Peyer's patch (tissue), 4 donors: ENCODE data around the gene SMAD3. TPM values are rescaled to one million over a fixed set of nuclear protein-coding genes. Genes with fewer than 3 reads are reported as not detected.
A peak's percentile ranks its signal among the peaks of the same experiment; 100 is the strongest.

Experiments
- DNase-seq, 3 donors: peaks; one replicate each; pipeline ENCODE4 v3.0.0-alpha.2; 2017 to 2019
- H3K27ac ChIP-seq, 4 donors: fragments of 200-600 bp; sonication (generic); one replicate each; pipeline ENCODE4 v1.5.1; 2016 to 2019
- H3K27me3 ChIP-seq, 2 donors: fragments of 200-600 bp; sonication (generic); one replicate each; pipeline ENCODE4 v1.5.1; 2019
- H3K36me3 ChIP-seq, 3 donors: fragments of 200-600 bp; sonication (generic); one replicate each; pipeline ENCODE4 v1.5.1; 2016 to 2019
- H3K4me1 ChIP-seq, 4 donors: fragments of 200-600 bp; sonication (generic); one replicate each; pipeline ENCODE4 v1.5.1; 2016 to 2019
- H3K4me3 ChIP-seq, 4 donors: fragments of 200-600 bp; sonication (generic); 1 replicate in 3 of 4; 2 replicates in 1 of 4; pipeline ENCODE4 v1.5.1; 2016 to 2019; ENCODE audit warnings: mild to moderate bottlenecking in 1 of 4
- H3K9me3 ChIP-seq, 4 donors: fragments of 200-600 bp; sonication (generic); one replicate each; pipeline ENCODE4 v1.5.1; 2016 to 2019; ENCODE audit warnings: mild to moderate bottlenecking in 1 of 4
- POLR2A ChIP-seq, 2 donors: fragments of 450-650 bp; IDR thresholded peaks; one replicate each; pipeline ENCODE4 v1.5.1; 2017; ENCODE audit warnings: antibody characterized with exemption in 2 of 2, mild to moderate bottlenecking in 2 of 2, moderate library complexity in 2 of 2
- total RNA-seq, 4 donors: library from RNA; depleted of rRNA; stranded (reverse); fragments of >200 nt; gene quantifications; one replicate each; pipeline ENCODE4 v1.1.0, GENCODE V29; 2016
- TF ChIP-seq, protein P1 (sequence below), 6 experiments: fragments of 450-650 bp in 4 of 6; fragments of 200-600 bp in 2 of 6; sonication (generic) in 1 of 6; IDR thresholded peaks; one replicate each; pipeline ENCODE4 v1.5.1; 2017 to 2019; ENCODE audit warnings: antibody characterized with exemption in 6 of 6, mild to moderate bottlenecking in 3 of 6, moderate library complexity in 1 of 6

The SMAD3 gene
- total RNA-seq, 4 donors from 2014 or later = 43.7 to 80.0 (median 60.2) TPM

DNA sequence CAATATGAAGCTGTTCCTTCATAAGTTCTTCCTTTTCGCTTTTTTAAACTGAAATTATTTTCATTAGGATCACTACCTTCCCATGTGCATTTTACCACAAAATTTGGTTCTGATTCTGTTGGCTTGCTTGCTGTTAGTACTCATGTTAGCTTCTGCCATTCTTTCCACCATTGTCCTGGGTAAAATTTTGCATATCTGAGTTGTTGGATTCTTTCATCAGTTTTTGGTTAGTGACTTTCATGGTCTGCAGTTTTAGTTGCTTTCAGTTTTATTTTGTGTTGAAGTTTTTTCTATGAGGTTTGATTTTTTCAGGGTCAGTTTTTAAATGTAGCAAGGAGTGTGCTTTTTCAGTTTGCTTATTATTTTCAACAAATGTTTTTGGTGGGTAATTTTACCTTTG is 71.9 kb downstream of the SMAD3 start:
- peak overlapping the region in 3 of 4 donors; percentile 60 to 65 (median 60) for H3K27ac ChIP-seq
- H3K4me3 ChIP-seq = no peak overlapping the region

DNA sequence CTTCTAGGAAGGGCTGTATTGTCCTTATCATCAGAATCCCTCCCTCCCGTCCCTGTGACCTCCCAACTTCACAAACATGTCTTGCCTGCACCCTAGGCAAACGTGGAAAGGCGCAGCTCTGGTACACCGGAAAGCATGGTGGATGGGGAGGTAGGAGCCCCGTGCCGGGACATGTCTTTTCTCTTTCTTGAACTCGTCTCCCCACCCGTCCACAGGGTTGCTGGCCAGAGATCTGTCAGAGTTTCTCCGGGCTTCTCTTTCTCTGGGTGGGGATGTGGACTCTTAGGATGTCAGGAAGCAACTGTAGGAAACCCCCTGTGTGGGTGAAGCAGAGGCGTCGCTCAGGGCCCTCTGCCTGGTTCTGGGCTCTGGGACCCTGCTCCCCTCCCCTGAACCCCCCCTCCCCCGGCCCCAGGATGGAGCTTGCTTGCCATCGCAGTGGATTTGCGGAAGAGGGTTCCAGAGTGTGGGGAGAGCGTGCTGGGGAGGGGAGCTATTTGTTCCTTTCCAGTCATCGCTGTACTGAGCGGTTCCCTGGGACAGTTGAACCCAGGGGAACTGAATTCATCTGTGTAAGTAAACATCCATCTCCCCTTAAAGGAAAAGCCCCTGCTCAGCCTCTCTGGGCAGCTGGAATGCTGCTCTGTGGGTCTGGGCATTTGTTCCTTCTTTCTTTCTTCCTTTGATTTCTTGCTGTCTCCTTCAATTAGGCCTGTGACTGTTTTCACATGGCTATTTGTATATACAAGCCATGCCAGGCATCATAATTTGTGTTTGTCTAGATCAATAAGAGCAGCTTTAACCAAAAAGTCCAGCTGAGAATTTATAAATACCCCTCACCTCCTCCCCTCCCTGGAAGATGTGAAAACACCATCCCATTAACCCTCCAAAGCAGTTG is 72.8 kb downstream of the SMAD3 start:
- Histone ChIP-seq H3K27me3 (no peaks in the 10 kb centered on the region), H3K4me1 (peaks cover 10 to 77% (median 16%) of the 10 kb centered on the region in 4 donors), H3K4me3 (no peak overlapping the region), H3K9me3 (no peaks in the 10 kb centered on the region), H3K36me3 (no peaks in the 10 kb centered on the region), H3K27ac (peak overlapping the region; percentile 11 to 65 (median 60))
- TF ChIP-seq, protein P1, sequence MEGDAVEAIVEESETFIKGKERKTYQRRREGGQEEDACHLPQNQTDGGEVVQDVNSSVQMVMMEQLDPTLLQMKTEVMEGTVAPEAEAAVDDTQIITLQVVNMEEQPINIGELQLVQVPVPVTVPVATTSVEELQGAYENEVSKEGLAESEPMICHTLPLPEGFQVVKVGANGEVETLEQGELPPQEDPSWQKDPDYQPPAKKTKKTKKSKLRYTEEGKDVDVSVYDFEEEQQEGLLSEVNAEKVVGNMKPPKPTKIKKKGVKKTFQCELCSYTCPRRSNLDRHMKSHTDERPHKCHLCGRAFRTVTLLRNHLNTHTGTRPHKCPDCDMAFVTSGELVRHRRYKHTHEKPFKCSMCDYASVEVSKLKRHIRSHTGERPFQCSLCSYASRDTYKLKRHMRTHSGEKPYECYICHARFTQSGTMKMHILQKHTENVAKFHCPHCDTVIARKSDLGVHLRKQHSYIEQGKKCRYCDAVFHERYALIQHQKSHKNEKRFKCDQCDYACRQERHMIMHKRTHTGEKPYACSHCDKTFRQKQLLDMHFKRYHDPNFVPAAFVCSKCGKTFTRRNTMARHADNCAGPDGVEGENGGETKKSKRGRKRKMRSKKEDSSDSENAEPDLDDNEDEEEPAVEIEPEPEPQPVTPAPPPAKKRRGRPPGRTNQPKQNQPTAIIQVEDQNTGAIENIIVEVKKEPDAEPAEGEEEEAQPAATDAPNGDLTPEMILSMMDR (IDR thresholded peaks at IDR 0.05) = no peak
- no peak for TF ChIP-seq POLR2A (IDR thresholded peaks at IDR 0.05)
- peak in 1 of 3 donors; percentile 45 for DNase-seq

More for the DNA sequence above, 71.9 kb downstream of the SMAD3 start:
- no peak for DNase-seq
- Histone ChIP-seq H3K9me3 (no peaks in the 10 kb centered on the region), H3K4me1 (peaks cover 10 to 77% (median 16%) of the 10 kb centered on the region in 4 donors), H3K27me3 (no peaks in the 10 kb centered on the region), H3K36me3 (no peaks in the 10 kb centered on the region)
- TF ChIP-seq, protein P1 (IDR thresholded peaks at IDR 0.05) = no peak
- no peak for TF ChIP-seq POLR2A (IDR thresholded peaks at IDR 0.05)

DNA sequence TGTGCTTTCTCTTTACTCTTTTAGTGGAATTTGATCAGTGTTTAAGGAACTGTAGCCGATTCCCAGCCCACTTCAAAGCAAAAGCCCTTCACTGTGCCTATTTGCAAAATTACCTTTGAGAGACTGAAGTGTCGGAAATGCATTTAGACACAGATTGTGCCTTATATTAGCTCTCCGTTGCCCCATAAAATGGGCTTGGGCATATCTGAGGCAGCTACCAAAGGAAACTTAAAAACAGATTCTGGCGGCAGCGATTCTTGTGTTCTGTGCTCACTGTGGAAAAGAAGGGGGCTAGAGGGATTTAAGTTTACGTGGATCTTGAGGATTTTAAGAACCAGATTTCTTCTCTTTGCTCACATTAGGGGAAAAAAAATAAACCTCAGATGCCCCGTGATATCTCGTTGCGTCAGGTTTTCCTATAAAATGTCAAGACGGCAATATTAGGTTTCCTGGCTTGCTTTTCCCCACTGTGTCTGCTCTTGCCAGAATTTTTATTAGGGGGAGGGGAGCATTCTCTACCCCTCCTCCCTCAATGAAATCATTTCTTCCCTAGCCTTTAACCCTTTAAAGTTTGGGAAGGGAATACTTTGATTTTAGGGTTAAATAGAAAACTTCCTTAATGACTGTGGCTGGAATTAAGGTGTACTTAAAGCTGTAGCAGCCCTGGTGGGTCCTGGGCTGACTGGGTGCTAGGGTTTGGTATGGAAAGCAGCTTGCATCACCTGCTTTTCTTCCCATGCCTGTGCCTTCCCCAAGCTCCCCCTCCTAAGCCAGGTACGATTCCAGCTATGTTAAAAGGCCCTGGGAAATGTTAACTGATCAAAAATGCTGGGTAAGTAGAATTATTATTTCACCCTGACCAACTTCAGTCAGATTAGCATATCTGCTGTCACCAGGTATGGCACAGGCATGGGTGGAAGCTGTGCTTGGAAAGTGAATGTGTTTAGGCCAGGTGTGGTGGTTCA is 73.8 kb downstream of the SMAD3 start:
- H3K4me3 ChIP-seq = no peak overlapping the region
- peak in 1 of 3 donors; percentile 22 for DNase-seq

DNA sequence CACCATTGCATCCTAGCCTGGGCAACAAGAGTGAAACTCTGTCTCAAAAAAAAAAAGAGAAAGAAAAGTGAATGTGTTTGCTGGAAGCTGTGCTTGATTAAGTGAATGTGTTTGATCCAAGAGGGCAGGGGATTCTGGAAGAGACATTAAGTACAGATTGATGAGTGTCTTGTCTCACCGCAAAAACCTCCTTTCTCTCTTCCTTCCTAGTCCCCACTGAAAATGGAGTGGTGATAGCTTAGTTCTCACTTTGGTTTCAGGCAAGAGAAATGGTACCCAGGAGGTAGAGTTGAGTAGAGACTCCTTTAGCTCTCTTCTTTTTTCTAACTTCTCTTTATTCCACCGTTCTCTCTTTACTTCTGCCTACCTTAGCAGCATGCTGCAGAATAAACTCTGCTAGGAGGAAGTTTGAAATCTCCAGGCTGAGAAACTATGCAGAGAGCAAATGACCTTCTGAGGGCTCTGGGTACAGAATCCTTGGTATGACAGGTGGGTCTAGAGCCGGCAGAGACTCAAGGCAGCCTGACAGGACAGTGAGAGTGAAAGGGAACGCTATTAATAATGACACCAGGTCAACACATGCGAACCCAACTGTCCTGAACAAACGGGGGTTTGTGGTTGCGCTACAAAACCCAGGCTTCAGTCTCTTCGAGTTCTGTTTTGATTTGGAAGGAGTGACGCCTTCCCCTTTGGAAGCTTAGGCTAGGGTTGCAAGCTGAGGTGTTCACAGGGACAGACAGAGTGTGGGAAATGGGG is 74.9 kb downstream of the SMAD3 start:
- no peaks in the 10 kb centered on the region for H3K36me3 ChIP-seq
- peak overlapping the region in 1 of 4 donors; percentile 39 for H3K27ac ChIP-seq
- no peak for TF ChIP-seq POLR2A (IDR thresholded peaks at IDR 0.05)
- TF ChIP-seq, protein P1 (IDR thresholded peaks at IDR 0.05) = no peak
- peak in 1 of 3 donors; percentile 34 for DNase-seq
- H3K9me3 ChIP-seq = no peaks in the 10 kb centered on the region
- H3K27me3 ChIP-seq = no peaks in the 10 kb centered on the region
- peaks cover 0 to 69% (median 1%) of the 10 kb centered on the region in 4 donors for H3K4me1 ChIP-seq
- no peak overlapping the region for H3K4me3 ChIP-seq

More for the DNA sequence above, 73.8 kb downstream of the SMAD3 start:
- Histone ChIP-seq H3K4me1 (peaks cover 6 to 70% (median 10%) of the 10 kb centered on the region in 4 donors), H3K27me3 (no peaks in the 10 kb centered on the region), H3K27ac (peak overlapping the region; percentile 11 to 65 (median 60)), H3K9me3 (no peaks in the 10 kb centered on the region), H3K36me3 (no peaks in the 10 kb centered on the region)
- TF ChIP-seq, protein P1 (IDR thresholded peaks at IDR 0.05) = no peak
- no peak for TF ChIP-seq POLR2A (IDR thresholded peaks at IDR 0.05)
